GM18508 (cell line): ENCODE results near the gene ACOT9.
"Not testable (repeated sequence)": the region's sequence is repeated elsewhere in the genome, so short reads cannot be mapped to it uniquely, and the experiment has no call there.

ENCODE experiments used
- ATAC-seq: cut with Tn5 transposase; IDR thresholded peaks from one replicate; pipeline ENCODE4 v1.9.1; 2021; ENCODE audit warnings: moderate number of reproducible peaks; ENCODE audit not compliant: insufficient read depth, unreplicated experiment

ACOT9 gene

DNA sequence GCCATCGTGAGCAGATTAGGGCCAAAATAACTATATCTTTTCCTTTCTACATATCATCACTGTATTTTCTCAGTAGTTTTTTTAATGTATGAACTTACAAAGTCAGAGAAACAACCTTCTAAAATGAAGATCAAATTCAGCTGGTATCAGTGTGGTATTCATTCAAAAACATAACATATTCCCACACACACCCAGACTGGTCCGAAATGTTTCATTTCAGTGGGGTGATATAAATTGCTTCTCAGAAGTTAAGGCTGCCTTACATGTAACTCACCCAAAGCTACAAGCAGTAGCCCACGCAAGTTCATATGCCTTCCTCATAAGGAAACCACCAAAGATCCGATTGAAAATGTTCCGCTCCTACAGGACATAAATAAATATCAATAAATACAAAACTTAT, 37.8 kb downstream of the ACOT9 start:
- ATAC-seq: no peak

DNA sequence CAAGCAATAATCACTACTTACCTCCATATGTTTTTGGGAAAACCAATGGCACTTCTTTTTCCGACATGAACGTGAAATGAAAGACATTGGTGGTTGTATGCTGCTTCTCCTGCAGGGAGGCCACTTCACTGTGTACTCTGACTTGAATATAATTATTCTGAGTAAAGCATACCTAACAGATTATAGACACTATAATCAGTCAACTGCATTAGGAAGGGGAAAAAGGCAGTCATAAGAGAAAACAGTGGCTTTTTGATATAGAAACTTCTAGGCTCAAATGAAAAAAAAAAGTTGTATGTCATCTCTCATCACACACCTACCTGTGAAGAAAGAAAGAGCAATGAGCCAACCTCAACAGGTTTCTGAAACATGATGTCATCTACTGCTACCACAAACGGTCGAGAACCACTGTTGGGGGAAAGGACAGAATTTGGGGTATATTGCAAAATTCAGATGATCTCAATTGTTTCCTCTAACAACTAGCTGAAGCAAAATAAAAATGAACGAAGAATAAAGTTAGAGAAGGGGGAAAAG, 38.3 kb downstream of the ACOT9 start:
- ATAC-seq: no peak

DNA sequence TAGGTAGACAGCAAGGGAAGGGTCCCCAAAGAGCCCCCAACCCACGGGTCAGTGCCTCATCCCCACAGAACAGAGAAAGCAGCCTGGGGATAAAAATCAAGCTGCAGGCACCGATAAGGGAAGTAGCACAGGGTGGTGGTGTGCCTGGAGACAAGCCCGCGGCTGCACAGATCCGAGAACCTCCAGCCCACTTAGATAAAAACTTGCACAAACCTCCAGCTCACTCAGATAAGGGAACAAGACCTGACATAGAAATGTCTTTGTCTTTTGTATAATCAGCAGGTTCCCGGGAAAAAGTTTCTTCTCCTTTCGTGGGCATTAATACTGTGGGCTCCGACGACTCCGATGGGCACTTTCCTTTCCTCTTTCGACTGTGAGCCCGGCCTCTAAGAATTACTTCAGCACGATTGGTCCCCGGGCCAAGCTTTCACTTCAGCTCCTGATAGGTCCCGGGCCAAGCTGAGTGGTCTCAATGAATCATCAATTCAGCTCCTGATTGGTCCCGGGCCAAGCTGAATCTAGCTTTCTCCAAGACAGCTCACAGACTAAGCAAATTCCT, 43.4 kb downstream of the ACOT9 start:
- peak; percentile 46 for ATAC-seq

DNA sequence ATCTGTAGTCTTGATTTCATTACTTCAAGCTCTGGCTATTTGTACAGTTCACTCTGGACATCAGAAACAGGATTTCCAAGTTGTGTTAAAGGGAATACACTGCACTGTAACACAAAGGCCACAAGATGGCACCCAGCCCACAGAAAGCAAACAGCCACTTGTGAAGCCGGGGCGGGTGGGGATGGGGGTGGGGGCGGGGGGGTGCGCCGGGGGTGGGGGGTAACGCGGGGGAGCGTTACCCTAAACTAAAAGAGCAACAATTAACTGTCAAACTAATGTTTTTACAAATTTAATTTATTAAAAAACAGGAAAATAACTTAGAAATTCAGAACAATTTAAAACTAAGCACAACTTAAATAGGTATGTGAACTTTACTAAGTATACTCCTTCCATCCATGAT, 48.5 kb downstream of the ACOT9 start:
- no peak for ATAC-seq

DNA sequence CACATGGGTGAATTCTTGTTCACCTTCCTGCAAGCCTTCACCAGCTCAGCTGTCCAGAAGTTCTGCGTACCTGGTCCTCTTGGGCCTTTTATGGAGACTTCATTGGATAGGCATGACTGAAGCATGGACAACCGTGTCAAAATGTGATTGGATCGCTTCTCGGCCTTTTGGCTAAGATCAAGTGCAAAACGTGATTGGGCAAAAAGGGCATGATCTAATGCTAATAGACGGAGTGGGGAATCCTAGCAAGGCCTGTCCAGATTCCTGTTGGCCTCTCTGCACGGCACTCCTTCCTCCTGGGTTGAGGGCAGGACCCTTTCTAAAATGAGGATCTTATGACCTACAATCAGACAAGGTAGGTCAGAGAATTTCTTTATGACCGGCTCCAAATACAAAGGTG, 50.9 kb downstream of the ACOT9 start:
- no peak for ATAC-seq

DNA sequence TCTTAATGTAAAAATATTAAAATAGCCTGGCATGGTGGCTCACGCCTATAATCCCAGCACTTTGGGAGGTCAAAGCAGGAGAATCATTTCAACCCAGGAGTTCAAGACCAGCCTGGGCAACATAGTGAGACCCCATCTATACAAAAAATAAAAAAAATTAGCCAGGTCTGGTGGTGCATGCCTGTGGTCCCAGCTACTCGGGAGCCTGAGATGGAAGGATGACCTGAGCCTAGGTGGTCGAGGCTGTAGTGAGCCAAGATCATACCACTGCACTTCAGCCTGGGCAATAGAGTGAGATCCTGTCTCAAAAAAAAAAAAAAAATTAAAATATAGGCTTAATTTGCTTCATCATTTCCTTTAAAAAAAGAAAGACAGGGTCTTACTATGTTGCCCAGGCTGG, 66.6 kb downstream of the ACOT9 start:
- ATAC-seq: not testable (repeated sequence)

DNA sequence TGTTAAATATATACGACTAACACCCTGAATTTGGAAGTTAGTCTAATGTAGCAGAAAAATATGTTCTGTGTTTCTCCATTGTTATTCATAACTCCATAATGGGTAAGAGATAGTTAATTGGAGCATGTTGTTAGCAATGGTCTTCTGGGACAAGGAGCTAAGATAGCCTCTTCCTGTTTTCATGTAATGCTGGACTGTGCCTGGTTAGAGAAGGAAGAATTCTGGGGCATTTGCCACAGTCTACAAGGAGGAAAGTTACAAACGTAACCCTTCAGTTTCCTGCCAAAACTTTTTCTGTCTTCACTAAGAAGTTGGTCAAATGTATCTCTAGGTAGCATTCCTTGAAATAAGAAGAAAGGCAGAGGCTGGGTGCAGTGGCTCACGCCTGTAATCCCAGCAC, 70.0 kb downstream of the ACOT9 start:
- ATAC-seq: no peak

DNA sequence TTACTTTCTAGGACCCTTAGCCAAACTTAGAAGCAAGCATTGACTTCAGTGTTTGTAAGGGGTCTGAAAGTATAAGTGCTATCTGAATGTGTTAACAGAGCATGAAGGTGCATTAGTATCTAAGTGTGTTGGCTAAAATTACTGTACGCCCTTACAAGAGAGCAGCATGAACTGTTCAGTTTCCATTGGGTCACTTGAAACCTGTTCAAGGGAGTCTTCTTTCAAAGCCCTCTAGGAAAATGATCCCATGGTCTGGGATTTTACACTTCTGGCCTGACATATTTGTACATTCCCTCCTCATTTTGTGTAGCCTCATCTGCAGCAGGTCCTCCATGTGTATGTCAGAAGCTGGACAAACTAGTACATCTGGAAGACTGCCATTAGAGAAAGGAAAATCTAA, 72.5 kb downstream of the ACOT9 start:
- no peak for ATAC-seq

DNA sequence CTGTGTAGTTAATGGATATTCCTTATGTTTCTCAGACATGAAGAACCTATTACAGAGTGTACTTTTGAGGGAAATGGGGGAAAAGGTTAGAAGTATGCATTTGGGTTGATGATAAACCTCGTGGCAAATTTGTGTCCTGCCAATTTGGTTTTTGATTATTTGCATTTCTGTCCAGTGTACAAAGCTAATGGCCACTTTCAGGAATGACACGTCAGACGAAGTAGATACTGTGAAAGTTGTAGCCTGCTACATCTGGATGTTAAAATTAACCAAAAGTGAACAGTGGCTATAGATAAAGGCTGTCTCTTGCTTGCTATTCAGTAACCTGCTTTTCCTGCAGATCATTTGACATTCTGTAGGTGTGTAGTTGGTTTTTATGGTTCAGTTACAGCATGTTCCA, 74.7 kb downstream of the ACOT9 start:
- peak; percentile 53 for ATAC-seq

DNA sequence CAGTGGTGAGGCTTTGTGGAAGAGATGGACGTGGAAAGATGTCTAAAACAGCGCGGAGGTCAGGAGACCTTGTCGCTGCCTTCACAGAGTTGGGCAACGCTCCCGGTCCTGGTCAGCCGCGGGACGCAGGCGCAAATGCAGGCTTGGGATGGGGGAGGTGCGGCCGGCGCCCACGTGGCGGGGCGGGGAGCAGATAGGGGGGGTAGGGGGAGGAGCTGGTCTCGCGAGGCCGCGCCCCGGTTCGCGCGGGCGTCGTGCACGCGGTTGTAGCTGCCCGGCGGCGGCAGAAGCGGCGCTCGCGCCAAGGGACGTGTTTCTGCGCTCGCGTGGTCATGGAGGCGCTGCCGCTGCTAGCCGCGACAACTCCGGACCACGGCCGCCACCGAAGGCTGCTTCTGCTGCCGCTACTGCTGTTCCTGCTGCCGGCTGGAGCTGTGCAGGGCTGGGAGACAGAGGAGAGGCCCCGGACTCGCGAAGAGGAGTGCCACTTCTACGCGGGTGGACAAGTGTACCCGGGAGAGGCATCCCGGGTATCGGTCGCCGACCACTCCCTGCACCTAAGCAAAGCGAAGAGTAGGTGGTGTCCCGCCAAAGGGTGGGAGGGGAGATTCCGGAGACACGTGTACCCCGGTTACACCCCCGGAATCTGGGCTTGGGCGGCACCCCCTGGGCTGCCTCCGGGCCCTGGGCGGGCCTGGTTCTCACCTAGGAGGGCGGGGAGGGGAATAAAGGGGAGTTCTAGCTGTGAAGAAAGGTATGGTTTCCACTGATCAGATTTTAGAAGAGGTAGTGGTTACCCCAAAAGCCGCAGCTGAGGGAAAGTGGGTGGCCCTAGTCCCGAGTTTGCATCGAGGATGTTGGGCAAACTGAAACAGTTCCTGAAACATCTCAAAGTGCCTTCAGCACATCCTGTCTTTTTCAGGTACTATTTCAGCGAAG, 75.6 kb downstream of the ACOT9 start, which contains the start of gene PRDX4:
Gene PRDX4, plus strand, starts transcription at position 255 of the 939 bp plus-strand sequence. Its CDS starts 78 bp downstream, at position 333.
- ATAC-seq: peak; percentile 30

DNA sequence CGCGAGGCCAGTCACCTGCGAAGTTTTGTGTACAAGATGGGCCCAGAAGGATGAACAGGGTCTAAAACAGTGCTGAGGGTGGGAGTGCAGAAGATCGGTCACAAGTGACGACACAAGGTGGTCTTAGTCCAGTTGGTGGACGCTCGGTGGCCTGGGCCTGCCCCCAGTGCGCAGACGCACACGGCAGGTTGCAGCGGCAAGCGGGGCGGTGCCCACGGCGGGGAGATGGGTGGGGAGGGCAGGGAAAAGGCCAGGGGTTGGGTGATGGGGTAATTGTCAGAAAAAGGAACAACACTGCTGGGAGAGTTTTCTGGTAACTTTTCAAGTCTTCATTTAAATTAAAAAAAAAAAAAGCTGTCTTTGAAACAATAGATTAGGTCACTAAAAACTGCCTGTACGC, 76.8 kb downstream of the ACOT9 start:
- ATAC-seq: no peak

DNA sequence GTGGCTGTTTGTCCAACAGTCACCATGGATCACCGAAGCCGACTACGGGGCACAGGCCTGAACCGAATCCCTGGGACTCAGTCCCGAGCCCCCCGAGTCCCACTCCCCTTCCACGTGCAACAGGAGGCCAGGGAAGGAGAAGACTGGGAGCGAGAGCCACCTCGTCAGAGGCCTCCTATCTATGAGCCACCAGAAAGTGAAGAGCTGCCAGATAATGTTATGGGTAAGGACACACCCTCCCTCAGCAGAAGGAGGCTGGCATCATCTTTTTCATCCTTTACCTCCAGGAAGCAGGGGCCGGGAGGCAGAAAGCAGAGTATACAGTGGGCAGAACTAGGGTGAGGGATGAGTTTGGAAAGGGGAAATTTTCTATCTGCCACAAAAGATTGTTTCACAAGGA, 78.6 kb downstream of the ACOT9 start:
- no peak for ATAC-seq

DNA sequence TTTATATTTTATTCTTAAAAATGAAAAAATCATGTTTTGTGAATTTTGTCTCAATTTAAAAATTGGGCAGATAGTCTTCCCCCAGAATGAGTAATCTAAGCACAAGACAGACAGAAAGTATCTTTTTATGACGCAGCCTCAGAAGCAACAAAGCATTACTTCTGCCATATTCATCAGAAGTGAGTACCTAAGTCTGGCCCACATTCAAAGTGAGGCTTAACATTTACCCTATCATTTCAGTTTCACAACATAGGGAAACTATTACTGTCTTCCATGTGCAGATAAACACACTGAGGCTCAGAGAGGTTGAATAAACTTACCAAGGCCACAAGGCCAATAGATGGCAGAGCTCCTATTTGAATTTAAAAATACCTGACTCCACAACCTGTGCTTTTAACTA, 80.2 kb downstream of the ACOT9 start:
- no peak for ATAC-seq

DNA sequence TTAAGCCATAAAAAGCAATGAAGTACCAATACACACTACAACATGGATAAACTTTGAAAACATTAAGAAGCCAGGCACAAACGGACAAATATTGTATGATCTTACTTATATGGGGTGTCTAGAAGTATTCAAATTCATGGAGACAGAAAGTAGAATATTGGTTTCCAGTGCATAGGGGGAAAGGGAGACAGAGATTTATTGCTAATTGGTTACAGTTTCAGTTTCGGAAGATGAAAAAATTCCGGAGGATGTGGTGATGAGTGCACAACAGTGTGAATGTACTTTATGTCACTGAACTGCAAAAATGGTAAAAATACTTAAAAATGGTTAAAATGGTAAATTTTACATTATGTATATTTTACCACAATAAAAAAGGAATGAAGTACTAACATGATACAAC, 80.9 kb downstream of the ACOT9 start:
- peak; percentile 42 for ATAC-seq

DNA sequence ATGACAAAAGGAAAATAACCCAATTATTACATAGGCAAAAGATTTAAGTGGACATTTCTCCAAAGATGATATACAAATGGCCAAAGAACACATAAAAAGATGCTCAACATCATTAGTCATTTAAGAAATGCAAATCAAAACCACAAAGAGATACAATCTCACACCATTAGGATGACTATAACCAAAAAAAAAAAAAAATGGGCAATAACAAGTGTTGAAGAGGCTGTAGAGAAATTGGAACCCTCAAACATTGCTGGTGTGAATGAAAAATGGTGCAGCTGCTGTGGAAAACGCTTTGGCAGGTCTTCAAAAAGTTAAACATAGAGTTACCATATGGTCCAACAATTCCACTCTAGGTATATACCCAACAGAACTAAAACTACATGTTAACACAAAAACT, 81.4 kb downstream of the ACOT9 start:
- ATAC-seq: no peak

DNA sequence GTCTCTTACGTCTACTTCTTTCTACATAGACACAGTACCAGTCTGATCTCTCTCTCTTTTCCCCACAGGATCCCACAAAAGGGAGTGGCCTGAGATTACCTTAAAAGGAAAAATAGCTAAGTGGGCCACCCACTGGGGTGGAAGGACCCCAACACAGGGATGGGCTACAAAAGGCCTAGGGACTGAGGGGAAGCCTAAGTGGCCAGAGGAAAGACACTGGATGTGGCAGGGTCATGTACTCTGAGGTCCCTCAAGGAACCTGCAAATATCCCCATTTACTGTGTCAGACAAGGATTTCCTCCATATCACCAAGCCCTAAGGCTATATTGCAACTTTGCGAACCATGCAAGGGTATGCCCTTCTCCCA, 82.3 kb downstream of the ACOT9 start:
- ATAC-seq: no peak

DNA sequence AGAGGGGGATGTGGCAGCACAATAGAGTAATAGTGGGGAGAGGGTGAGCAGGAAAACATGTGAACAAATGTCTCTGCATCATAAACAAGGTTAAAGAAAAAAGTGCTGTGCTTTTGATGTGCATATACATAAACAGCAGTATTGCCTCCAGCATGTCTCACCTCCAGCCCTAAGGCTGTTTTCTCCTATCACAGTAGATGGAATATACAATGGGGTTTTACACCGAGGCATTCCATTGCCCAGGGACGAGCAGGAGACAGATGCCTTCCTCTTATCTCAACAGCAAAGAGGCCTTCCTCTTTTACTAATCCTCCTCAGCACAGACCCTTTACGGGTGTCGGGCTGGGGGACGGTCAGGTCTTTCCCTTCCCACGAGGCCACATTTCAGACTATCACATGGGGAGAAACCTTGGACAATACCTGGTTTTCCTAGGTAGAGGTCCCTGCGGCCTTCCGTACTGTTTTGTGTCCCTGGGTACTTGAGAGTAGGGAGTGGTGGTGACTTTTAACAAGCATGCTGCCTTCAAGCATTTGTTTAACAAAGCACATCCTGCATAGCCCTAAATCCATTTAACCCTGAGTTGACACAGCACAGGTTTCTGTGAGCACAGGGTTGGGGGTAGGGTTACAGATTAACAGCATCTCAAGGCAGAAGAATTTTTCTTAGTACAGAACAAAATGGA, 82.9 kb downstream of the ACOT9 start:
- ATAC-seq: not testable (repeated sequence)

DNA sequence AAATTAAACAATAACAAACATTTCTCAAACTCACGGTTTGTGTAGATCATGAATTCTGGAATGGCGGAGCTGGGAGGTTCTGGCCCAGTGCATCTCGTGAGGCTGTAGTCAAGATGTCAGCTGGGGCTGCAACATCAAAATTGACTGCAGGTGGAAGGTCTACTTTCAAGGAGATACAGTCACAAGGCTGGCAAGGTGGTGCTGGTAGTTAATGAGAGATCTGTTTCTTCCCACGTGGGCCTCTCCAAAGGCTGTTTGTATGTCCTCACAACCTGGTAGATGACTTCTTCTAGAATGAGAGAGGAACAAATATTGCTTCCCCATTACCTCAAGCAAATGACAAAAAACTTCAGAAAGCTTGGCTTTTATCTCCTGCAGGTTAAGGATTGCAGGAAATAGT, 83.7 kb downstream of the ACOT9 start:
- no peak for ATAC-seq

DNA sequence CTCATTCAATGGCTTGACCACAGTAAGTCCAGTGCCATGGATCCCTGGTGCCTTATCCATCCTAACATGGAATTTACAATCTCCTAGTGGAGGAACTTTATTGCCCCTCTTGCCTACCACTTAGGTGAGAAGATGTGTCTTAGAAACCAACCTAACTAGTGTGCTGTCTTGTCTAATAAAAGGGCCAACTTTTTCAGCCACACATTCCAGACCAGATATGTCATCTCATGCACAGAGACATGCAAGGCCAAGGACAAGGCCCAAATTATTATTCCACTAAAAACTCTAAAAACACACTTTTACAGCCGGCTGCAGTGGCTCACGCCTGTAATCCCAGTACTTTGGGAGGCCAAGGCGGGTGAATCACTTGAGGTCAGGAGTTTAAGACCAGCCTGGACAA, 86.4 kb downstream of the ACOT9 start:
- no peak for ATAC-seq

DNA sequence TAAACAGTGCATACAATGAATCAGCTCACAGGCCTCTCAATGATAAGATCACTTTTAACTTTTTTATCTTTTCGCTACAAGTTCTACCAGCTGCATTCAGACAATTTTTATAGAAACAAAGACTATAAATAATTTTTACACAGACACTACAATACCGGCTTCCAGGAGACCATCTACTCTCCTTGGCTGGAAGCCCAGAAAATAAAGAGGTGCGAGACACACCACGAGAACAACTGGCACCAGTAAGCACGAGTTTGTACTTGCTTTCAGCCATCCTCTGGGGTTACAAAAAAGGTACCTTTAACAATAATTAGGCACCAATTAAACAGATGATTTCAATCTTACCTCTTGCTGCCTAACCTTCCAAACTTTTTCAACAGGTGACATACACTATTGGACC, 87.0 kb downstream of the ACOT9 start:
- no peak for ATAC-seq
